ENCODE results near the gene AQP2. TPM values are rescaled to one million over a fixed set of nuclear protein-coding genes. Genes with fewer than 3 reads are reported as not detected.

AQP2 gene, protein sequence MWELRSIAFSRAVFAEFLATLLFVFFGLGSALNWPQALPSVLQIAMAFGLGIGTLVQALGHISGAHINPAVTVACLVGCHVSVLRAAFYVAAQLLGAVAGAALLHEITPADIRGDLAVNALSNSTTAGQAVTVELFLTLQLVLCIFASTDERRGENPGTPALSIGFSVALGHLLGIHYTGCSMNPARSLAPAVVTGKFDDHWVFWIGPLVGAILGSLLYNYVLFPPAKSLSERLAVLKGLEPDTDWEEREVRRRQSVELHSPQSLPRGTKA
- total RNA-seq = not detected in 2 replicates

DNA sequence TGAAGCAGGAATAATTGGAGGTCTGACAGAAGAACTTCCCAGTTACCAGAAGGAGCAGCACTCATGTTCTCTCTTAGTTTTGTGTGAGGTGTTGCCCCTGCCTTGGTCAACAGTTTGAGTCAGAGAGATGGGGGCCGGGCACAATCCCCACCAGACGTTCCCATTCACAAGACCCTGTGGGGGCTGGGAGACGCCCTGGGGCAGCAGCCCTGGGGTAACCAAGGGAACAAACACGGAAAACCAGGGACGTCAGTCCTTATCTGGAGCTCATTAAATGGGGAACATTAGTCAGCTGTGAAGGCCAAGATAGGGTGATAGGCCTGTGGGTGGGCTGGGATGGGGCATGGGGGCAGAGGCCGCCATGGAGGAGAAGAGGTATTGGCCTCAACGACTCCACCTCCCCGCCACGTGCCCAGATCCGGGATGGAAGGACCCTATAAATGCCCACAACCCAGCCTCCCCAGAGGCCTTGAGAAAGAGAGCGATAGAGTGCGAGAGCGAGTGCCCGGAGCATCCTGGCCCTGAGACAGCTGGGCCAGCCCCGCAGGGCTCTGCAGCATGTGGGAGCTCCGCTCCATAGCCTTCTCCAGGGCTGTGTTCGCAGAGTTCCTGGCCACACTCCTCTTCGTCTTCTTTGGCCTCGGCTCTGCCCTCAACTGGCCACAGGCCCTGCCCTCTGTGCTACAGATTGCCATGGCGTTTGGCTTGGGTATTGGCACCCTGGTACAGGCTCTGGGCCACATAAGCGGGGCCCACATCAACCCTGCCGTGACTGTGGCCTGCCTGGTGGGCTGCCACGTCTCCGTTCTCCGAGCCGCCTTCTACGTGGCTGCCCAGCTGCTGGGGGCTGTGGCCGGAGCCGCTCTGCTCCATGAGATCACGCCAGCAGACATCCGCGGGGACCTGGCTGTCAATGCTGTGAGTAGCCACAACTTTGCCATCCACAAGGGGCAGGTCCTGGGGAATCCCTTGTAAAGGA is at the start of gene AQP2:
TSS of gene AQP2 (plus strand) at position 465 of the 979 bp plus-strand sequence. CDS start at position 559, 94 bp downstream.

DNA sequence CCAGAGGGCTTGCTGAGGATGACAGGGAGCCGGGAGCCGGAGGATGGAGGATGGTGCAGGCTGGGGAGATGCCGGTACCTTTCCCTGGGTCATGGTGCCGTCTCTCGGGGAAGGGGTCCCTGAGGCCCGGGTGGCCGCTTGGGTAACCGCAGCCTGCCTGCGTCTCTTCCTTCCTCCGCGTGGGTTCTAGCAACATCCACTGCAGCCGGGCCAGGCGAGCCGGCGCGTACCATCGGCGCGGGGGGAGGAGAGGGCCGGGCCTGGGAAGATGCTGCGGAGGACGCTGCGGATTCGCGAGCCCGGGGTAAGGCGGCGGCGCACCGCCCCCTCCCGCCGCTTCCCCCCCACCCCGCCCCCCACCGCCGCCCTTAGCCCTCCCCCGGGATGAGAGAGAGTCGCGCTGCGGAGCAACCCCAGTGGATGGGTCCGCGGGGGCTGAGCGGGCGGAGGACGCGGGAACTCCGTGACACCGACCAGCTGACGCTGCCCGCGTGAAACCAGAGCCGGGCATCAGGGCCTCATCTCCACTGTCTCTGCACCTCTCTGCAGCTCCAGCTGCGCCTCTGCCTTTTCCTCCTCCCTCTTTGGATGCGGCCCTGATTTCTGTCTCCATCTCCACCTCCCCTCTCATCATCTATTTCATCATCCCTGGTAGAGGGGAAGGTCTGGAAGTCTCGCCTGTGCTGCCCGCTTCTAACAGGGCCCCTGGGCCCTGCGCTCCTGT is 46.7 kb upstream of the AQP2 start, which contains the start of gene FAIM2:
TSS of gene FAIM2 (minus strand) at position 201 of the 724 bp plus-strand sequence. CDS start at position 93, 108 bp downstream.

DNA sequence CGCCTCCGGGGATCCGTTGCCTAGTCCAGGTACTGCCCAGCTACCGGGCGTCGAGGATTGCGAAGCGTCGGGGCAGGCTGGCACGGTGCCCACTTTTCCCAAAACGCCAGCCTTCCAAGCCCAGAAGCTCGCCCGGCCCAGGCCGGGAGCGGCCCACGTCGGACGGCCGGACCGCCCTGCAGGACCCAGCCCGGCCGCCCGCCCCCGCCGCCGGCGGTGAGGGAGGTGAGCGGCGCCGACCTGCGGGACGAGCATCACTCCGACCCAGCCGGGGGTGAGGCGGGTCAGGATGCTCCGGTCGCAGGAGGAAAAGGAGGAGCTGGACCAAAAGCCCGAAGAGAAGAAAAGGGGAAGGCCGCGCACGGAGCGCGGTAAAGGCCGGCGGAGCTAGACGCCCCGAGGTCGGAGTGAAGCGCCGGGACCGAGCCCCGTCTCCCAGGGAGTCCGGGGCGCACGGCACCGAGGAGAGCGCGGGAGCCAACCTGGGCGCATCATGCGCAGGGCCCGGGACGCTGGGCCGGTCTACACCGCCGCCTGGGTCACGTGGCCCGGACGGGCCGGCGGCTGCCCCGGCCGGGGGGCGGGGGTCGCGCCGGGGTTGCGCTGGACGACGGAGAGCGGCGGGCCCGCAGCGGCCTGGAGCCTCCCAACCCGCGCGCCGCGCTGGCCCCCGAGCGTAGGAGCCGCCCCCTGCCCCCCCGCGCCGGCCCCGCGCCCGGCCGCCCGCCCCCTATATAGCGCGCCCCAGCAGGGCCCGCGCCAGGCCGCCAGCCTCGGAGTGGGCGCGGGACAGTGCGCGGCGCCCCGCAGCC is 10.8 kb downstream of the AQP2 start, which contains the start of gene AQP5:
TSS of gene AQP5 (plus strand) at position 762 of the 812 bp plus-strand sequence. CDS start 146 bp downstream, outside the sequence.

DNA sequence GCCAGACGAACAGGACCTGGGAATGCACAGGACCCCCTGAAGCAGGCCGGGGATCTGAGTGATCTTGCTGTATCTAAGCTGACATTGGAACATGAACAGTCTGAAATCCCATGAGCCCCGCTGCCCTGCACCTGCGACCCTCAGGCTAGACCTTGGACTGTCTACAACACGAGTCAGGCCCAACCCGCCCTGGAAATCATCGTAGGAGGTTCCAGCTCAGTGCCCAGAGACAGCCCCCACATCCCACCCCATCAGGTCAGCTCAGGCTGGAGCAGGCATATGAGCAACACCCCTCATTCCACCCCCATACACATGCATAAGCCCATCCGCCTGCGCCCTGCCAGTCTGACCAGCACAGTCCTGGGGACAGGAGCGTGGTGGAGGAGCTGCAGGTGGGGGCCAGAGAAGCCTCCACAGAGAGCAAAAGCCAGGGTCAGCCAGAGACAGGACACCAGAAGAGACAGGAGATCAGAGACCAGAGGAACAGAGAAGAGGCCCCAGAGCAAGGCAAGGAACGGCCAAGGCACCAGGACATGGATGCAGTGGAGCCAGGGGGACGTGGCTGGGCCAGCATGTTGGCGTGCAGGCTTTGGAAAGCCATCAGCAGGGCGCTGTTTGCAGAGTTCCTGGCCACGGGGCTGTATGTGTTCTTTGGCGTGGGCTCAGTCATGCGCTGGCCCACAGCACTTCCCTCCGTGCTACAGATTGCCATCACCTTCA is 22.3 kb downstream of the AQP2 start, which contains the start of gene AQP6:
TSS of gene AQP6 (plus strand) at position 307 of the 720 bp plus-strand sequence. CDS start at position 534, 227 bp downstream.

Other genes with a start within 250 kb of the AQP2 start
- 2.2 and 2.7 TPM in 2 replicates for gene FMNL3, start 243.3 kb upstream of the AQP2 start, total RNA-seq
- 324 and 405 TPM in 2 replicates for gene TMBIM6, start 209.2 kb upstream of the AQP2 start, total RNA-seq
- 12.6 and 16.8 TPM in 2 replicates for gene NCKAP5L, start 122.3 kb upstream of the AQP2 start, total RNA-seq
- gene BCDIN3D, start 107.6 kb upstream of the AQP2 start, total RNA-seq = 1.6 and 2.8 TPM in 2 replicates
- not detected in 2 replicates for gene FAIM2, start 46.8 kb upstream of the AQP2 start, total RNA-seq
- gene AQP5, start 11.1 kb downstream of the AQP2 start, total RNA-seq = 1.2 and 3.7 TPM in 2 replicates
- gene AQP6, start 22.2 kb downstream of the AQP2 start, total RNA-seq = 0.14 TPM in 1 of 2 replicates, not detected in the other
- 54.8 and 57.2 TPM in 2 replicates for gene RACGAP1, start 74.8 kb downstream of the AQP2 start, total RNA-seq
- 5.4 and 5.9 TPM in 2 replicates for gene ASIC1, start 106.9 kb downstream of the AQP2 start, total RNA-seq
- 41.6 and 74.7 TPM in 2 replicates for gene SMARCD1, start 134.6 kb downstream of the AQP2 start, total RNA-seq
- gene GPD1, start 153.3 kb downstream of the AQP2 start, total RNA-seq = 0.14 TPM in 1 of 2 replicates, not detected in the other
- gene COX14, start 161.5 kb downstream of the AQP2 start, total RNA-seq = 57.8 and 64.6 TPM in 2 replicates
- 22.3 and 53.7 TPM in 2 replicates for gene CERS5, start 216.6 kb downstream of the AQP2 start, total RNA-seq